SK-N-SH (cell line): ENCODE measurements around the gene FGFBP1. TPM values are rescaled to one million over a fixed set of nuclear protein-coding genes. Genes with fewer than 3 reads are reported as not detected.

Source experiments
- CTCF ChIA-PET: fragments of 300-600, 350-600 bp; formaldehyde crosslinking; extraction: SDS; loops from one replicate; lab custom pipeline; 2021; lab: Yijun Ruan, JAX
- POLR2A ChIA-PET: fragments of 350-600 bp; sonication (Branson Sonifier 250); formaldehyde crosslinking; extraction: SDS; loops from one replicate; lab custom pipeline; 2020; ENCODE audit warnings: antibody characterized with exemption, inconsistent platforms; lab: Yijun Ruan, JAX
- DNase-seq: peaks from one replicate; pipeline ENCODE4 v3.0.0; 2012
- H2AFZ ChIP-seq: fragments of 200-600 bp; sonication (generic); 2 replicates; pipeline ENCODE4 v1.8.1; 2016; ENCODE audit warnings: antibody characterized with exemption, mild to moderate bottlenecking, low read depth
- H3F3A ChIP-seq: fragments of 200-600 bp; sonication (generic); replicated peaks from 2 replicates; pipeline ENCODE3; 2016; ENCODE audit warnings: antibody characterized with exemption, mild to moderate bottlenecking; ENCODE audit not compliant: insufficient read depth
- H3K27ac ChIP-seq, 2 experiments: fragments of 200-500 bp in 1 of 2; fragments of 200-600 bp in 1 of 2; sonication (Bioruptor generic) in 1 of 2; sonication (generic), shearing (Covaris generic) in 1 of 2; 2 replicates each; pipeline versions ENCODE4 v1.5.1 to v1.6.1; 2014 to 2016; ENCODE audit warnings: low read depth in 2 of 2, inconsistent platforms in 1 of 2, low read length in 1 of 2, mild to moderate bottlenecking in 1 of 2, mixed read lengths in 1 of 2
- H3K27me3 ChIP-seq: fragments of 200-600 bp; sonication (generic), shearing (Covaris generic); 2 replicates; pipeline ENCODE4 v1.6.1; 2016; ENCODE audit warnings: mixed run types; ENCODE audit not compliant: insufficient read depth
- H3K36me3 ChIP-seq, 2 experiments: fragments of 200-500 bp in 1 of 2; fragments of 200-600 bp in 1 of 2; sonication (Bioruptor generic) in 1 of 2; sonication (generic) in 1 of 2; replicated peaks in 1 of 2; 2 replicates each; pipeline versions ENCODE3 to v1.5.1; 2014 to 2016; ENCODE audit warnings: low read length in 1 of 2, mild to moderate bottlenecking in 1 of 2; ENCODE audit not compliant: insufficient read depth in 2 of 2, control insufficient read depth in 1 of 2
- H3K4me1 ChIP-seq, 2 experiments: fragments of 200-500 bp in 1 of 2; fragments of 200-600 bp in 1 of 2; sonication (Bioruptor generic) in 1 of 2; sonication (generic), shearing (Covaris generic) in 1 of 2; 2 replicates each; pipeline versions ENCODE4 v1.5.1 to v1.6.1; 2014 to 2016; ENCODE audit warnings: low read depth in 1 of 2, low read length in 1 of 2, mixed run types in 1 of 2; ENCODE audit not compliant: insufficient read depth in 2 of 2, control insufficient read depth in 1 of 2
- H3K4me2 ChIP-seq: fragments of 200-600 bp; sonication (generic), shearing (Covaris generic); 2 replicates; pipeline ENCODE4 v1.6.1; 2017; ENCODE audit warnings: mixed run types
- H3K4me3 ChIP-seq, 2 experiments: fragments of 200-500 bp in 1 of 2; fragments of 200-600 bp in 1 of 2; sonication (Bioruptor generic) in 1 of 2; sonication (generic), shearing (Covaris generic) in 1 of 2; 2 replicates each; pipeline versions ENCODE4 v1.5.1 to v1.8.1; 2014 to 2016; ENCODE audit warnings: low read depth in 2 of 2, inconsistent platforms in 1 of 2, low read length in 1 of 2, mild to moderate bottlenecking in 1 of 2, mixed read lengths in 1 of 2, moderate library complexity in 1 of 2
- H3K79me2 ChIP-seq: fragments of 200-600 bp; sonication (generic); 2 replicates; pipeline ENCODE4 v1.8.1; 2017; ENCODE audit warnings: mild to moderate bottlenecking; ENCODE audit not compliant: insufficient read depth
- H3K9ac ChIP-seq: fragments of 200-600 bp; sonication (generic); 2 replicates; pipeline ENCODE4 v1.6.1; 2017; ENCODE audit warnings: mixed run types
- H3K9me2 ChIP-seq: fragments of 200-600 bp; sonication (generic); 2 replicates; pipeline ENCODE4 v1.6.1; 2017; ENCODE audit warnings: mixed run types
- H3K9me3 ChIP-seq: fragments of 200-600 bp; sonication (generic); 2 replicates; pipeline ENCODE4 v1.6.1; 2017; ENCODE audit warnings: mixed run types, mild to moderate bottlenecking, moderate library complexity
- H4K20me1 ChIP-seq: fragments of 200-600 bp; sonication (generic); 2 replicates; pipeline ENCODE4 v1.6.1; 2017; ENCODE audit warnings: mild to moderate bottlenecking, mixed run types; ENCODE audit not compliant: insufficient read depth
- EP300 ChIP-seq, 2 experiments: IDR thresholded peaks; 2 replicates each; pipeline versions ENCODE4 v1.4.0 to v1.6.1; 2012; ENCODE audit warnings: borderline replicate concordance in 1 of 2, low read depth in 1 of 2, low read length in 1 of 2
- EZH2phosphoT487 ChIP-seq: fragments of 200-600 bp; sonication (generic); IDR thresholded peaks from 2 replicates; pipeline ENCODE4 v1.6.1; 2017; ENCODE audit warnings: low read depth, mixed run types, mild to moderate bottlenecking, antibody characterized with exemption, moderate library complexity, borderline replicate concordance
- FOSL2 ChIP-seq: IDR thresholded peaks from 2 replicates; pipeline ENCODE4 v1.4.0; 2012; ENCODE audit warnings: low read depth, mild to moderate bottlenecking, moderate library complexity, borderline replicate concordance
- FOXJ3 ChIP-seq: sonication (generic); formaldehyde crosslinking; IDR thresholded peaks from 2 replicates; pipeline ENCODE4 v1.5.1; 2020; ENCODE audit warnings: mild to moderate bottlenecking, missing genetic modification reagents
- JUND ChIP-seq: IDR thresholded peaks from 2 replicates; pipeline ENCODE4 v1.4.0; 2012
- MAX ChIP-seq: IDR thresholded peaks from 2 replicates; pipeline ENCODE4 v1.4.0; 2012; ENCODE audit warnings: low read depth
- MXI1 ChIP-seq: IDR thresholded peaks from 2 replicates; pipeline ENCODE4 v1.6.1; 2012; ENCODE audit warnings: mild to moderate bottlenecking, low read depth, low read length, improper control_type of control experiment
- NFIC ChIP-seq: IDR thresholded peaks from 2 replicates; pipeline ENCODE4 v1.4.0; 2012; ENCODE audit warnings: borderline replicate concordance
- NRF1 ChIP-seq: IDR thresholded peaks from 2 replicates; pipeline ENCODE4 v1.6.1; 2012; ENCODE audit warnings: low read depth, mild to moderate bottlenecking, low read length
- RAD21 ChIP-seq: IDR thresholded peaks from 2 replicates; pipeline ENCODE4 v1.6.1; 2012; ENCODE audit warnings: mild to moderate bottlenecking, low read length
- RCOR1 ChIP-seq: fragments of 150-350 bp; IDR thresholded peaks from 2 replicates; pipeline ENCODE4 v1.6.1; 2017; ENCODE audit warnings: antibody characterized with exemption, low read length
- RXRA ChIP-seq: IDR thresholded peaks from 2 replicates; pipeline ENCODE4 v1.4.0; 2012; ENCODE audit warnings: low read depth, mild to moderate bottlenecking, borderline replicate concordance
- SMC3 ChIP-seq: IDR thresholded peaks from 2 replicates; pipeline ENCODE4 v1.6.1; 2012; ENCODE audit warnings: low read depth, low read length, improper control_type of control experiment
- TEAD4 ChIP-seq: IDR thresholded peaks from 2 replicates; pipeline ENCODE4 v1.4.0; 2012; ENCODE audit warnings: mild to moderate bottlenecking, borderline replicate concordance; ENCODE audit not compliant: insufficient read depth
- WGBS: methylation state at CpG from one replicate; pipeline ENCODE4 v1.1.6; 2017; ENCODE audit warnings: low lambda C conversion rate; 5-methylcytosine and 5-hydroxymethylcytosine counted together
- polyA plus RNA-seq, 3 experiments: library from polyadenylated mRNA; depleted of rRNA; stranded (reverse); fragments of >200 nt; gene quantifications; 2 replicates each; pipeline ENCODE4 v1.2.3, GENCODE V29; 2012
- TF ChIP-seq, protein P1 (sequence below): IDR thresholded peaks from 2 replicates; pipeline ENCODE4 v1.4.0; 2012; ENCODE audit warnings: low read depth, borderline replicate concordance
- TF ChIP-seq, protein P2 (sequence below): fragments of 150-350 bp; IDR thresholded peaks from 2 replicates; pipeline ENCODE4 v1.6.1; 2016; ENCODE audit warnings: mild to moderate bottlenecking, low read depth, low read length
- TF ChIP-seq, protein P3 (sequence below): IDR thresholded peaks from 2 replicates; pipeline ENCODE4 v1.6.1; 2012; ENCODE audit warnings: mild to moderate bottlenecking, low read depth, low read length, moderate library complexity

The FGFBP1 gene
- polyA plus RNA-seq, 1 of the 3 experiments (the other 2 are of a cell fraction), result 0.13 TPM

GRCh38 chr4:15906020-15906443, 32.5 kb downstream of the FGFBP1 start (continued):
- TF ChIP-seq NRF1, result no peak
- TF ChIP-seq NFIC, result no peak
- no peak for TF ChIP-seq FOXJ3 (CRISPR knock-in tag)
- TF ChIP-seq JUND, result no peak
- TF ChIP-seq FOSL2, result no peak
- no peak for TF ChIP-seq RXRA

GRCh38 chr4:15902746-15903145, 35.8 kb downstream of the FGFBP1 start:
- CTCF ChIA-PET, result interaction anchor here (0.8 to 3.8 kb wide), 4 partner anchors 20 to 423 kb away, joined by 3 to 21 read pairs (median 8); no protein-coding TSS in a partner anchor
- Histone ChIP-seq H3K4me1 (peaks cover 0 to 10% of the 10 kb centered on the region in 2 experiments; a peak in 2 of 4 replicates), H3F3A (no peaks in the 10 kb centered on the region), H4K20me1 (no peaks in the 10 kb centered on the region), H3K27me3 (no peaks in the 10 kb centered on the region; the same call in 1 of the 2 replicates), H3K9me3 (no peaks in the 10 kb centered on the region), H3K27ac (no peak overlapping the region), H3K36me3 (no peaks in the 10 kb centered on the region), H3K9ac (no peak overlapping the region), H2AFZ (no peak overlapping the region), H3K9me2 (no peaks in the 10 kb centered on the region), H3K4me3 (no peak overlapping the region), H3K4me2 (no peak overlapping the region), H3K79me2 (no peaks in the 10 kb centered on the region)
- no peak for TF ChIP-seq SMC3
- TF ChIP-seq, protein P1, sequence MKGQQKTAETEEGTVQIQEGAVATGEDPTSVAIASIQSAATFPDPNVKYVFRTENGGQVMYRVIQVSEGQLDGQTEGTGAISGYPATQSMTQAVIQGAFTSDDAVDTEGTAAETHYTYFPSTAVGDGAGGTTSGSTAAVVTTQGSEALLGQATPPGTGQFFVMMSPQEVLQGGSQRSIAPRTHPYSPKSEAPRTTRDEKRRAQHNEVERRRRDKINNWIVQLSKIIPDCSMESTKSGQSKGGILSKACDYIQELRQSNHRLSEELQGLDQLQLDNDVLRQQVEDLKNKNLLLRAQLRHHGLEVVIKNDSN, result no peak
- no peak for TF ChIP-seq JUND
- no peak for TF ChIP-seq TEAD4
- TF ChIP-seq, protein P2, sequence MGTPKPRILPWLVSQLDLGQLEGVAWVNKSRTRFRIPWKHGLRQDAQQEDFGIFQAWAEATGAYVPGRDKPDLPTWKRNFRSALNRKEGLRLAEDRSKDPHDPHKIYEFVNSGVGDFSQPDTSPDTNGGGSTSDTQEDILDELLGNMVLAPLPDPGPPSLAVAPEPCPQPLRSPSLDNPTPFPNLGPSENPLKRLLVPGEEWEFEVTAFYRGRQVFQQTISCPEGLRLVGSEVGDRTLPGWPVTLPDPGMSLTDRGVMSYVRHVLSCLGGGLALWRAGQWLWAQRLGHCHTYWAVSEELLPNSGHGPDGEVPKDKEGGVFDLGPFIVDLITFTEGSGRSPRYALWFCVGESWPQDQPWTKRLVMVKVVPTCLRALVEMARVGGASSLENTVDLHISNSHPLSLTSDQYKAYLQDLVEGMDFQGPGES, result no peak
- TF ChIP-seq EP300 (IDR thresholded peaks at IDR 0.05; ENCODE audit: borderline replicate concordance in 1 of 2, low read depth in 1 of 2, low read length in 1 of 2), result no peak
- no peak for TF ChIP-seq MAX
- no peak for TF ChIP-seq FOXJ3 (CRISPR knock-in tag)
- no peak for TF ChIP-seq RCOR1
- TF ChIP-seq NFIC, result no peak
- TF ChIP-seq EZH2phosphoT487, result no peak
- TF ChIP-seq, protein P3, sequence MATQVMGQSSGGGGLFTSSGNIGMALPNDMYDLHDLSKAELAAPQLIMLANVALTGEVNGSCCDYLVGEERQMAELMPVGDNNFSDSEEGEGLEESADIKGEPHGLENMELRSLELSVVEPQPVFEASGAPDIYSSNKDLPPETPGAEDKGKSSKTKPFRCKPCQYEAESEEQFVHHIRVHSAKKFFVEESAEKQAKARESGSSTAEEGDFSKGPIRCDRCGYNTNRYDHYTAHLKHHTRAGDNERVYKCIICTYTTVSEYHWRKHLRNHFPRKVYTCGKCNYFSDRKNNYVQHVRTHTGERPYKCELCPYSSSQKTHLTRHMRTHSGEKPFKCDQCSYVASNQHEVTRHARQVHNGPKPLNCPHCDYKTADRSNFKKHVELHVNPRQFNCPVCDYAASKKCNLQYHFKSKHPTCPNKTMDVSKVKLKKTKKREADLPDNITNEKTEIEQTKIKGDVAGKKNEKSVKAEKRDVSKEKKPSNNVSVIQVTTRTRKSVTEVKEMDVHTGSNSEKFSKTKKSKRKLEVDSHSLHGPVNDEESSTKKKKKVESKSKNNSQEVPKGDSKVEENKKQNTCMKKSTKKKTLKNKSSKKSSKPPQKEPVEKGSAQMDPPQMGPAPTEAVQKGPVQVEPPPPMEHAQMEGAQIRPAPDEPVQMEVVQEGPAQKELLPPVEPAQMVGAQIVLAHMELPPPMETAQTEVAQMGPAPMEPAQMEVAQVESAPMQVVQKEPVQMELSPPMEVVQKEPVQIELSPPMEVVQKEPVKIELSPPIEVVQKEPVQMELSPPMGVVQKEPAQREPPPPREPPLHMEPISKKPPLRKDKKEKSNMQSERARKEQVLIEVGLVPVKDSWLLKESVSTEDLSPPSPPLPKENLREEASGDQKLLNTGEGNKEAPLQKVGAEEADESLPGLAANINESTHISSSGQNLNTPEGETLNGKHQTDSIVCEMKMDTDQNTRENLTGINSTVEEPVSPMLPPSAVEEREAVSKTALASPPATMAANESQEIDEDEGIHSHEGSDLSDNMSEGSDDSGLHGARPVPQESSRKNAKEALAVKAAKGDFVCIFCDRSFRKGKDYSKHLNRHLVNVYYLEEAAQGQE, result no peak
- no peak for TF ChIP-seq RAD21
- no peak for TF ChIP-seq FOSL2
- TF ChIP-seq MXI1, result no peak
- 81% methylated on average over 2 of the region's 2 CpGs for WGBS
- POLR2A ChIA-PET, result no interaction called here
- no peak for DNase-seq
